ENCODE results near the gene L3MBTL4.

L3MBTL4 gene

DNA sequence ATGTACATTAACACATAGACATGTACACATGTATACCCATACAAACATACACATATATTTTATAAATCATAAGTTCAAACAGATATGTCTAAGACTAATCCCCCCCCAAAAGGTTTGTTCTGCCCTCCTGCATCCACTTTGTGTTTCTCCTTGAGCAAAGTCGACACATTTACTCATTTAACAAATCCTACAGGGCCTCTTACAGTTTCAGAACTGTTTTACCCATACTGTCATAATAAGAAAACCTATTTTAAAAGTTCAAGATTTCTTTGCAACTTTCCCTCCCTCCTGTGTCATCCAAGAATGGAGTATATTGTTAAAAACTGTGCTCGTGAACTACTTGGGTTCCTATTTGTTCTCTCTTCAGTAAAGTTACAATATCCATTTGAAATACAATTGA is 166.7 kb downstream of the L3MBTL4 start:
- CTCF ChIA-PET = no interaction called here
- no peak overlapping the region for H3K27ac ChIP-seq
- no peak for DNase-seq (ENCODE audit: low spot score)
- TF ChIP-seq, protein P1, sequence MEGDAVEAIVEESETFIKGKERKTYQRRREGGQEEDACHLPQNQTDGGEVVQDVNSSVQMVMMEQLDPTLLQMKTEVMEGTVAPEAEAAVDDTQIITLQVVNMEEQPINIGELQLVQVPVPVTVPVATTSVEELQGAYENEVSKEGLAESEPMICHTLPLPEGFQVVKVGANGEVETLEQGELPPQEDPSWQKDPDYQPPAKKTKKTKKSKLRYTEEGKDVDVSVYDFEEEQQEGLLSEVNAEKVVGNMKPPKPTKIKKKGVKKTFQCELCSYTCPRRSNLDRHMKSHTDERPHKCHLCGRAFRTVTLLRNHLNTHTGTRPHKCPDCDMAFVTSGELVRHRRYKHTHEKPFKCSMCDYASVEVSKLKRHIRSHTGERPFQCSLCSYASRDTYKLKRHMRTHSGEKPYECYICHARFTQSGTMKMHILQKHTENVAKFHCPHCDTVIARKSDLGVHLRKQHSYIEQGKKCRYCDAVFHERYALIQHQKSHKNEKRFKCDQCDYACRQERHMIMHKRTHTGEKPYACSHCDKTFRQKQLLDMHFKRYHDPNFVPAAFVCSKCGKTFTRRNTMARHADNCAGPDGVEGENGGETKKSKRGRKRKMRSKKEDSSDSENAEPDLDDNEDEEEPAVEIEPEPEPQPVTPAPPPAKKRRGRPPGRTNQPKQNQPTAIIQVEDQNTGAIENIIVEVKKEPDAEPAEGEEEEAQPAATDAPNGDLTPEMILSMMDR (conservative IDR thresholded peaks at IDR 0.05; ENCODE audit: low read depth) = no peak
- POLR2A ChIA-PET (ENCODE audit: low non-redundant PET) = no interaction called here

GRCh38 chr18:6242004-6242403 is 172.7 kb downstream of the L3MBTL4 start:
- DNase-seq (ENCODE audit: low spot score) = no peak
- H3K27ac ChIP-seq = no peak overlapping the region
- TF ChIP-seq, protein P1 (conservative IDR thresholded peaks at IDR 0.05; ENCODE audit: low read depth) = no peak
- CTCF ChIA-PET = no interaction called here
- POLR2A ChIA-PET (ENCODE audit: low non-redundant PET) = no interaction called here

- TF ChIP-seq, protein P1 (conservative IDR thresholded peaks at IDR 0.05; ENCODE audit: low read depth) = no peak
- CTCF ChIA-PET = interaction anchor here (0.6 kb wide), 1 partner anchor 954 kb away, joined by 3 read pairs; no protein-coding TSS in a partner anchor
- no peak overlapping the region for H3K27ac ChIP-seq
- DNase-seq (ENCODE audit: low spot score) = no peak
- POLR2A ChIA-PET (ENCODE audit: low non-redundant PET) = no interaction called here
Measured at GRCh38 chr18:6239716-6240115, 175.0 kb downstream of the L3MBTL4 start.

- CTCF ChIA-PET = no interaction called here
- POLR2A ChIA-PET (ENCODE audit: low non-redundant PET) = no interaction called here
- TF ChIP-seq, protein P1 (conservative IDR thresholded peaks at IDR 0.05; ENCODE audit: low read depth) = no peak
- H3K27ac ChIP-seq = no peak overlapping the region
- no peak for DNase-seq (ENCODE audit: low spot score)
Measured at GRCh38 chr18:6236258-6236657, 178.5 kb downstream of the L3MBTL4 start.

DNA sequence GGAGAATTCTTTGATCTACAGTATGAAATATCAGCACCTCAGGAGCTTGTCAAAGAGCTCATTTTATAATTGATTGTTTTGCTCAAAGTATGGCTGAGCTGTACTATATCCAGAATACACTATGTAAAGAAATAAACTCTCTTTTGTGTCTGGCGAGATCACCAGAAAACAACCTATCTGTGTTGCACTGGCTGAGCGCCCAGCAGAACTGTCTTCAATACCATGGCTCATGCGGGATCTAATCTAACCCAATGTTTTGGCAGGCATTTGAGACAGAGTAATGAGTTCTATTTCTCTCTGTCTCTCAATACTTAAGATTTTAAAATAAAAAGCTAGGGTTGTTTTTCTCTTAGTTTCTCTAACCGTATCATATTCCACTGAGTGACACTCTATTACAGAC is 192.4 kb downstream of the L3MBTL4 start:
- ChIA-PET CTCF (no interaction called here), POLR2A (ENCODE audit: low non-redundant PET) (no interaction called here)
- no peak for DNase-seq (ENCODE audit: low spot score)
- no peak overlapping the region for H3K27ac ChIP-seq
- TF ChIP-seq, protein P1 (conservative IDR thresholded peaks at IDR 0.05; ENCODE audit: low read depth) = no peak

- no peak overlapping the region for H3K27ac ChIP-seq
- TF ChIP-seq, protein P1 (conservative IDR thresholded peaks at IDR 0.05; ENCODE audit: low read depth) = no peak
- no peak for DNase-seq (ENCODE audit: low spot score)
- ChIA-PET POLR2A (ENCODE audit: low non-redundant PET) (no interaction called here), CTCF (no interaction called here)
Measured at GRCh38 chr18:6221602-6222014, 193.1 kb downstream of the L3MBTL4 start.

- H3K27ac ChIP-seq = no peak overlapping the region
- TF ChIP-seq, protein P1 (conservative IDR thresholded peaks at IDR 0.05; ENCODE audit: low read depth) = no peak
- ChIA-PET POLR2A (ENCODE audit: low non-redundant PET) (no interaction called here), CTCF (no interaction called here)
- no peak for DNase-seq (ENCODE audit: low spot score)
Measured at GRCh38 chr18:6220129-6220528, 194.6 kb downstream of the L3MBTL4 start.

All from RWPE1 (cell line).